ENCODE data around the gene RAET1E. TPM values are rescaled to one million over a fixed set of nuclear protein-coding genes. Genes with fewer than 3 reads are reported as not detected.
A peak's percentile ranks its signal among the peaks of the same experiment; 100 is the strongest.

The RAET1E gene
- total RNA-seq, 1 experiment from 2014 or later = 1.5 TPM

- DNase-seq (ENCODE audit: low read depth) = no peak
These were observed 7.3 kb downstream of the RAET1E start for GRCh38 chr6:149890629-149891045.

DNA sequence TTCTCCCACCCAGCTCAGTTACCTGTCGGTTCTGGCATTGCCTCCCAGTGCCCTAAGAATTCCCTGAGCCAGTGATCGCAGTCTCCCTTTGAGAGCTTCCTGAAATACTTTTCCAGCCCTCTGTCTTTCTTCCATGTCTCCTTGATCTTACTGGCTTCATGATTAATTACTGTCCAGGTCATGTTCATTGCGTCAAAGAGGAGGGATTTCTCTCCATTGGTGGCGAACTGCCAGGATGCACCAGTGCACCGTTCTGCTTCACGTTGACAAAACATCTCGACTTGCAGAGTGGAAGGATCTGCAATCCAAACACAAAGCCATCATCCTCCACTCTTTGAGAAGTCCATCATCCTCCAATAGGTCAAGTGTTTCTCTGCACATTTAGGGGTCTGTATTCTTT, 8.6 kb downstream of the RAET1E start:
- DNase-seq (ENCODE audit: low read depth) = no peak

DNA sequence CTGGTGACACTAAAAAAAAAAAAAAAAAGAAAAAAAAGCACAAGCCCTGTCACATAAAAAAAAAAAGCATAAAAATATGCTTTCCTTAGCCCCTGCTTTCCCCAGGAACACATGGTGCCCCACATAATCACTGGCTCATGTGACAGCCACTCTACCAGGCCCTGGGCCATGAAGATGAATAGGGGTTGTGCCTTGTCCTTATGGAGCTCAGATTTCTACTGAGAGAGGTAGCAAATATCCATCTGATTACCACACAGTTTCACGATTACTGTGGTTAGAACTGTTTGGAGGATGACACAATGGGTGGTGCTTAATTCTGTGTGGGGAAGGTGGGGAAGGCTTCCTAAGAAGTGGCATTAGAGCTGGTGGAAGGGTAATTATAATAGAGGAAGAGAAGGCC, 9.3 kb downstream of the RAET1E start:
- peak; percentile 43 for DNase-seq (ENCODE audit: low read depth)

DNA sequence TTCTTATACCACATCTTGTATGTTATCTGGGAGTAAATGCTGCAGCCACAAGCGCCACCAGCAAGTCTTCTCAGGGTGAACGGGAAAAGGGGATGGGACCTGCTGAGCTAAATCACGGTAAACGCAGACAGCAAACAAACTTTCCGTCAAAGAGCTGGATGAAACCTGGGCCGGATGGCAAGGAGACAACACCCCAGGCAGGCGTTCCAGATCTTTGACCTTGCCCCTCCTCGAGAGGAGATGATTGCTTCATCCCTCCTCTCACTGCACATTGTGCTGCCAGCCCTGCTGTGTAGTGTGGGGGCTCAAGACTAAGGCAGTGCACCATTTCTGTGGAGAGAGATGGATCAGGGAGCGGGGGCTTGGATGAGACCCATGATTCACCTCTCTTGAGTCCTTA, 9.8 kb downstream of the RAET1E start:
- DNase-seq (ENCODE audit: low read depth) = no peak

- peak; percentile 36 for DNase-seq (ENCODE audit: low read depth)
These were observed 10.6 kb downstream of the RAET1E start for GRCh38 chr6:149887343-149887742.

GRCh38 chr6:149885888-149886287, 12.0 kb downstream of the RAET1E start:
- no peak for DNase-seq (ENCODE audit: low read depth)

- DNase-seq (ENCODE audit: low read depth) = no peak
These were observed 13.3 kb downstream of the RAET1E start for GRCh38 chr6:149884617-149885016.

DNA sequence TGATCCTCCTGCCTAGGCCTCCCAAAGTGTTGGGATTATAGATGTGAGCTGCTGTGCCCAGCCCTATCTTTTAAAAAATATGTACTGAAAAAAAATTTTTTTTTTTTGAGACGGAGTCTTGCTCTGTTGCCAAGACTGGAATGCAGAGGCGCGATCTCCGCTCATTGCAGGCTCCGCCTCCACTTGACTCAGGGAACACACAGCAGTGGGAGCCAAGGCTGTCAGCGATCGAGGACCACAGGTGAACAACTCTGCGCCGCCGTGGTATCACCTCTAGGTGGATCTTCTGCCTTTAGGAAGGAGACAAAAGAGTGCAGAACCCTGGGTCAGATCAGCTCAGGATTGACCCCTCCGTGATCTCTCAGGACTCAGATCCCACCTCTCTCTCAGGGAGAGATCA, 13.7 kb downstream of the RAET1E start:
- DNase-seq (ENCODE audit: low read depth) = no peak

GRCh38 chr6:149881860-149882259, 16.1 kb downstream of the RAET1E start:
- no peak for DNase-seq (ENCODE audit: low read depth)

- DNase-seq (ENCODE audit: low read depth) = no peak
These were observed 16.7 kb downstream of the RAET1E start for GRCh38 chr6:149881066-149881766.

GRCh38 chr6:149877659-149878058, 20.3 kb downstream of the RAET1E start:
- DNase-seq (ENCODE audit: low read depth) = no peak

GRCh38 chr6:149876241-149876933, 21.5 kb downstream of the RAET1E start:
- DNase-seq (ENCODE audit: low read depth) = no peak

DNA sequence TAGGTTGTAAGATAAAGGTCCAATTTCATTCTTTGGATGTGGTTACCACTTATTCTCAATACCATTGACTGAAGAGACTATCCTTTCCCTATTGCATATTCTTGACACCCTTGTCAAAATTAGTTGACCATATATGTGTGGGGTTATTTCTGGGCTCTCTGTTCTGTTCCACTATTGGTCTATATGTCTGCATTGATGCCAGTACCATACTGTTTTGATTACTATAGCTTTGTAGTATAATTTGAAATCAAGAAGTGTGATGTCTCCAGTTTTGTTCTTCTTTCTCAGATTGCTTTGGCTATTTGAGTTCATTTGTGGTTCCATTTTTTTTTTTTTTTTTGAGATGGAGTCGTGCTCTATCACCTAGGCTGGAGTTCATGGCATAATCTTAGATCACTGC, 25.7 kb downstream of the RAET1E start:
- DNase-seq (ENCODE audit: low read depth) = no peak

- DNase-seq (ENCODE audit: low read depth) = no peak
These were observed 26.7 kb downstream of the RAET1E start for GRCh38 chr6:149871182-149871581.

GRCh38 chr6:149869275-149869892, 28.5 kb downstream of the RAET1E start:
- no peak for DNase-seq (ENCODE audit: low read depth)

DNA sequence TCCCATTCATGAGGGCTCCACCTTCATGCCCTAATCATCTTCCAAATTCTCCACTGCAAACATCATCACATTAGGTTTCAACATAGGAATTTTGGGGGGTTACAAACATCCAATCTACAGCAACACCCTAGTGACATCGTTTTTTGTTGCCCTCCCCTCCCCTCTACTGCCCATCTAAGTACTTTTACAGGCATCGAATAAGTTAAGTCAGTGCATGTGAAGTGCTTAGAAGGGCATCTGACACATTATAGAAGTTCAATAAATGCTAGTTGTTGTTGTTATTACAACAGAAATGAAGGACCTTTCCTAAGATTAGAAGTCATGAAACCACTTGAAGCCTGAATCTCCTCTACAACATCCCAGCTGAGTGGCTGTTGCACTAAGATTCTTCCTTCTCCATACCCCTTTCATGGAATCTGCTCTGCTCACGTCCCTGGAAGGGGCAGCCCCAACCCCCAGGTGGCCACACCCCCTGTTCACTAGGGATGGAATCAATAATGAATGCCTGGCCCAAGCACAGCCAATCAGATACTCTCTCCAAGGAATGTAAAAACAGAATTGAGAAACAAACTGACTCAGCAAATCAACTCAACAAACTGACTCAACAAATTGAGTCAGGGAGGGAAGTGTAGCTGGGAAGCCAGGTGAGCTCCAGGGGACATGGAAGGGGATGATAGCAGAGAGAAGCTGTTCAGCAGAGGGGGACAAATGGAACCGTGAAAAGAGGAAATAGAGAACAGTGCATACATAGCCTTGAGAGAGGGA, 29.9 kb downstream of the RAET1E start:
- DNase-seq (ENCODE audit: low read depth) = peak; percentile 35

DNA sequence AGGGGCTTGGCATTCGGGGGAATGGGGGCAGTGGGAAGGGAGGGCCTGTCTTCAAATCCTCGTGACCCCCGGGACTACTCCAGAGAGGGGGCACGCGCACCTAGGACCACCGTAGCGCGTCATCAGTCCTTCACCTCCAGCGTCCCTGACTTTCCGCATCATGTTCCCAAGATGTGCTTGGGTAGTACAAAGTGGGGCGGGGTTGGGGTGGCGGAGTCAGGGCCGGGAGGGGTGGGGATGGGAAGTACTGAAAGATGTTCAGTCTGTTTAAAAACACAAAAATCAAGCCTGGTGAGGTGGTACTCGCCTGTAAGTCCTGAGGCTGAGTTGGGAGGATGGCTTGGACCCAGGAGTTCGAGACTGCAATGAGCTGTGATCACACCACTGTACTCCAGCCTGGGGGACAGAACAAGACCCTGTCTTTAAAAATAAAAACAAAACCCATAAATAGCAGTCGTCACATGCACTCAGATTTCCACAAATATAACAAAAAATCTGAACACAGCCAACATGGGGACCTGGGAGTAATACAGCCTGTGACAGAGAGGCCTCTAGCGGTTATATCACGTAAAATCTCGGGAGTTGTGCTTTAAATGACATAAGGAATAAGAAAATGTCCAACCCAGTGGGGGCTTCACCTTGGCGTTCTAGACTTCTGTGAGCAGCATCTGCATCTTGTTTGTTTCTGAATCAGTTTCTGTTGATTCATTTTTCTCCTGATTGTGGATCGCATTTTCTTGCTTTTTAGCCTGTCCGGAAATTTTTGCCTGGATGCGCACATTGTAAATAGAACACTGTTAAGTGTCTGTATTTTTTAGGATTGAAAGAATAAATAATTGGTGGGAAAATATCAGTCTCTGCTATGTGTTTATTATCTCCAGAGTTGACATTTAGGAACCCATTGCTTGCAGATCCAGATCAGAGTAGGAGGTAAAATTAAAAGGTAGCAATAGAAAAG, 33.1 kb downstream of the RAET1E start:
- DNase-seq (ENCODE audit: low read depth) = peak; percentile 82

DNA sequence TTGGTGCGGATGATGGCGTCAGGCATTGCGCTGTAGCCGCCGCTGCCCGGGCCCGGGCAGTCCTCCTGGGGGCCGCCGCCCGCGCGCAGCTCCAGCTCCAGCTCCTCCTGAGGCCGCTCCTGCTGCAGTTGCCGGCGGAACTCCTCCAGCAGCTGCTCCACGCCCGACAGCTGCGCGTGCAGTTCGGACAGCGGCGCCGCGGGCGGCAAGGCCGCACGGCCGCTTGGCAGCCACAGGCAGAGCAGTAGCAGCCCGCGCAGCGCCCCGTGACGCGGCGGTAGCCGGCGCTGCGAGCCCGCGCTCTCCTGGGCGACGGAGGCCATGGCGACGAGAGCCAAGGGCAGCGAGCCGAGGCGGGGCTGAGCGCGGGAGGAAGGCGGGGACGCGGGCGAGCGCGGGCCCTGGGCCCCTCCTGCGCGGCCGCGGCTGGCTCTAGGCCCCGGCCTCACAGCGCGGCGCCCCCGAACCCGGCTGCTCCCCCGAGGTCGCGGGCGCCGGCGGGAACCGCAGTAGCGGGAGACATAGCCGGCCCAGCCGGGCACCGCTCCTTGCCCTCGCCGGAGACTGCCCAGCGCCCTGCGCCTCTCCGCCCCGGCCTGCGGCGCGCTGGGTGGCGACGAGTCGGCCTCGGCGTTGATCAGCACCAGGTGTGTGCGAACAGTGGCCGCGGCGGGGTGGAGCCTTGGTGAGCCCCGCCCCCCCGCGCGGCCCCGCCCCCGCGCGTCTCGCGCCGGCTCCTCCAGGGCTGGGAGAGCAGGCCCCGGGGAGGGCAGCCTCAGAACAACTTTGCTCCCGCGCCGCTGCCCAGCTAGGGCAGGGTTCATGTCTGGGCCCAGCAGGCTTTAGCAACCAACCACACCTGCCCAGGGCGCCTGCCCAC, 34.0 kb downstream of the RAET1E start, which contains the start of gene LRP11:
LRP11 (minus strand) TSS at position 662 of the 880 bp plus-strand sequence; CDS start at position 323, 339 bp downstream.
- DNase-seq (ENCODE audit: low read depth) = peak; percentile 89

GRCh38 chr6:149862922-149863697, 34.8 kb downstream of the RAET1E start:
- peak; percentile 98 for DNase-seq (ENCODE audit: low read depth)

Measured in M059J (cell line).